B cell (primary cell): Measurements from ENCODE around the gene MATN1.

Experiments
- CTCF ChIP-seq: fragments of 200-600 bp; IDR thresholded peaks from one replicate; pipeline ENCODE4 v1.8.0; 2022; ENCODE audit warnings: antibody characterized with exemption, mild to moderate bottlenecking
- EZH2 ChIP-seq: IDR thresholded peaks from 2 replicates; pipeline ENCODE4 v1.6.1; 2012; ENCODE audit warnings: borderline replicate concordance, low read depth, mild to moderate bottlenecking, moderate library complexity, low read length; ENCODE audit not compliant: insufficient read depth, poor library complexity, severe bottlenecking

GRCh38 chr1:30670240-30671060 is 52.9 kb downstream of the MATN1 start:
- no peak for TF ChIP-seq CTCF
- no peak for TF ChIP-seq EZH2
